ENCODE data around the gene AOC2. TPM values are rescaled to one million over a fixed set of nuclear protein-coding genes. Genes with fewer than 3 reads are reported as not detected.
A peak's percentile ranks its signal among the peaks of the same experiment; 100 is the strongest.

Gene AOC2
- total and polyA plus RNA-seq, 2 of the 13 experiments (the other 11 are each of a cell fraction or from before 2014, with no cell fraction given) = 1.2 to 3.3 TPM

DNA sequence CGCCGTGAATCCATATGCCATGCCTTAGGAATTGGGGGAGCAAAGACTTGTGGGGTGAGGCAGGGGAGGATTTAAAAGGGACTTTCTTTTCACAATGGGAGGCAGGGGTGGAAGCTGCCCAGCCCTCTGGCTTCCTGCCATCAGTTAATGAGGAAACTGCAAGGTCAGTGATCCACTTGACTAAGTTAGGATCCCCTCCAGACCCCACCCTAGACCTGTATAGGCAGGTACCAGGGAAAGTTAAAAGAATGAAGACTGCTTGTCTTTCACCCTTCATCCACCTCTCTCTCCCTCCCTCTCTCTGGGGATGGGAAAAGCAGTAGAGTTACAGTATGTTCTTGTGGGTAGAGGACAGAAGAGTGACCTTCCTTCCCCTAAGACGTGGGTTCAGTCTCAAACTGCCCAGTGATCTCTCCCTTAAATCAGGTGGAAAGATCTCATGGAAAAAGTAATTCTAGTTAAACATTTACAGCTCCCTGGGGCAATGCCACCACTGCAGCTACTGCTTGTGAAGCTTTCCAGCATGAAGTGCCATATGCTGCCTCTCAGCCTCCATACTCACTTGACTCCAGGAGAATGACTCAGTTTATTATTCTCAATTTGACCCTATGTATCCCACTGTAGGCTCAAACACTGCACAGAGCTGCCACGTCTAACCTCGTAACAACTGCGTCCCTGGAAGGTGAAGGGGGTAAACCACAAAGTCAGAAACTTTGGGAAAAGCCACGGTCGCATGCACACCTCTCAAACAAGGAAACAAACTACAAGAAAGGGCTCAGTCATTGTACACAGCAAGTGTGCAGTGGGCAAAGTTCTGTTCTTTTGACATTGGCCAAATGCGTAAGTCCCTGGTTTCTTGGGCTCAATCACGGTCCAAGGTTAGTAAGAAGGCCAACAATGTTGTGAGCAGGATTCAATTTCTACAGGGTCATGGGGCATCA is 47.0 kb upstream of the AOC2 start (continued):
- no peak for TF ChIP-seq ZNF496 (CRISPR knock-in tag; IDR thresholded peaks at IDR 0.05; ENCODE audit: insufficient replicate concordance)
- TF ChIP-seq, protein P1, sequence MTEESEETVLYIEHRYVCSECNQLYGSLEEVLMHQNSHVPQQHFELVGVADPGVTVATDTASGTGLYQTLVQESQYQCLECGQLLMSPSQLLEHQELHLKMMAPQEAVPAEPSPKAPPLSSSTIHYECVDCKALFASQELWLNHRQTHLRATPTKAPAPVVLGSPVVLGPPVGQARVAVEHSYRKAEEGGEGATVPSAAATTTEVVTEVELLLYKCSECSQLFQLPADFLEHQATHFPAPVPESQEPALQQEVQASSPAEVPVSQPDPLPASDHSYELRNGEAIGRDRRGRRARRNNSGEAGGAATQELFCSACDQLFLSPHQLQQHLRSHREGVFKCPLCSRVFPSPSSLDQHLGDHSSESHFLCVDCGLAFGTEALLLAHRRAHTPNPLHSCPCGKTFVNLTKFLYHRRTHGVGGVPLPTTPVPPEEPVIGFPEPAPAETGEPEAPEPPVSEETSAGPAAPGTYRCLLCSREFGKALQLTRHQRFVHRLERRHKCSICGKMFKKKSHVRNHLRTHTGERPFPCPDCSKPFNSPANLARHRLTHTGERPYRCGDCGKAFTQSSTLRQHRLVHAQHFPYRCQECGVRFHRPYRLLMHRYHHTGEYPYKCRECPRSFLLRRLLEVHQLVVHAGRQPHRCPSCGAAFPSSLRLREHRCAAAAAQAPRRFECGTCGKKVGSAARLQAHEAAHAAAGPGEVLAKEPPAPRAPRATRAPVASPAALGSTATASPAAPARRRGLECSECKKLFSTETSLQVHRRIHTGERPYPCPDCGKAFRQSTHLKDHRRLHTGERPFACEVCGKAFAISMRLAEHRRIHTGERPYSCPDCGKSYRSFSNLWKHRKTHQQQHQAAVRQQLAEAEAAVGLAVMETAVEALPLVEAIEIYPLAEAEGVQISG (CRISPR knock-in tag; IDR thresholded peaks at IDR 0.05) = peak; percentile 32
- TF ChIP-seq, protein P2, sequence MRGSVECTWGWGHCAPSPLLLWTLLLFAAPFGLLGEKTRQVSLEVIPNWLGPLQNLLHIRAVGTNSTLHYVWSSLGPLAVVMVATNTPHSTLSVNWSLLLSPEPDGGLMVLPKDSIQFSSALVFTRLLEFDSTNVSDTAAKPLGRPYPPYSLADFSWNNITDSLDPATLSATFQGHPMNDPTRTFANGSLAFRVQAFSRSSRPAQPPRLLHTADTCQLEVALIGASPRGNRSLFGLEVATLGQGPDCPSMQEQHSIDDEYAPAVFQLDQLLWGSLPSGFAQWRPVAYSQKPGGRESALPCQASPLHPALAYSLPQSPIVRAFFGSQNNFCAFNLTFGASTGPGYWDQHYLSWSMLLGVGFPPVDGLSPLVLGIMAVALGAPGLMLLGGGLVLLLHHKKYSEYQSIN (CRISPR knock-in tag; IDR thresholded peaks at IDR 0.05; ENCODE audit: borderline replicate concordance) = no peak
- TF ChIP-seq SIX1 (CRISPR knock-in tag; IDR thresholded peaks at IDR 0.05; ENCODE audit: borderline replicate concordance) = 0 out of 2 replicates have a peak, but pooled peaks have one; percentile 9
- TF ChIP-seq, protein P3, sequence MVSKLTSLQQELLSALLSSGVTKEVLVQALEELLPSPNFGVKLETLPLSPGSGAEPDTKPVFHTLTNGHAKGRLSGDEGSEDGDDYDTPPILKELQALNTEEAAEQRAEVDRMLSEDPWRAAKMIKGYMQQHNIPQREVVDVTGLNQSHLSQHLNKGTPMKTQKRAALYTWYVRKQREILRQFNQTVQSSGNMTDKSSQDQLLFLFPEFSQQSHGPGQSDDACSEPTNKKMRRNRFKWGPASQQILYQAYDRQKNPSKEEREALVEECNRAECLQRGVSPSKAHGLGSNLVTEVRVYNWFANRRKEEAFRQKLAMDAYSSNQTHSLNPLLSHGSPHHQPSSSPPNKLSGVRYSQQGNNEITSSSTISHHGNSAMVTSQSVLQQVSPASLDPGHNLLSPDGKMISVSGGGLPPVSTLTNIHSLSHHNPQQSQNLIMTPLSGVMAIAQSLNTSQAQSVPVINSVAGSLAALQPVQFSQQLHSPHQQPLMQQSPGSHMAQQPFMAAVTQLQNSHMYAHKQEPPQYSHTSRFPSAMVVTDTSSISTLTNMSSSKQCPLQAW (CRISPR knock-in tag; IDR thresholded peaks at IDR 0.05) = peak; percentile 91
- TF ChIP-seq RFXANK (CRISPR knock-in tag; IDR thresholded peaks at IDR 0.05) = 0 out of 2 replicates have a peak, but pooled peaks have one; percentile 39
- TF ChIP-seq, protein P4, sequence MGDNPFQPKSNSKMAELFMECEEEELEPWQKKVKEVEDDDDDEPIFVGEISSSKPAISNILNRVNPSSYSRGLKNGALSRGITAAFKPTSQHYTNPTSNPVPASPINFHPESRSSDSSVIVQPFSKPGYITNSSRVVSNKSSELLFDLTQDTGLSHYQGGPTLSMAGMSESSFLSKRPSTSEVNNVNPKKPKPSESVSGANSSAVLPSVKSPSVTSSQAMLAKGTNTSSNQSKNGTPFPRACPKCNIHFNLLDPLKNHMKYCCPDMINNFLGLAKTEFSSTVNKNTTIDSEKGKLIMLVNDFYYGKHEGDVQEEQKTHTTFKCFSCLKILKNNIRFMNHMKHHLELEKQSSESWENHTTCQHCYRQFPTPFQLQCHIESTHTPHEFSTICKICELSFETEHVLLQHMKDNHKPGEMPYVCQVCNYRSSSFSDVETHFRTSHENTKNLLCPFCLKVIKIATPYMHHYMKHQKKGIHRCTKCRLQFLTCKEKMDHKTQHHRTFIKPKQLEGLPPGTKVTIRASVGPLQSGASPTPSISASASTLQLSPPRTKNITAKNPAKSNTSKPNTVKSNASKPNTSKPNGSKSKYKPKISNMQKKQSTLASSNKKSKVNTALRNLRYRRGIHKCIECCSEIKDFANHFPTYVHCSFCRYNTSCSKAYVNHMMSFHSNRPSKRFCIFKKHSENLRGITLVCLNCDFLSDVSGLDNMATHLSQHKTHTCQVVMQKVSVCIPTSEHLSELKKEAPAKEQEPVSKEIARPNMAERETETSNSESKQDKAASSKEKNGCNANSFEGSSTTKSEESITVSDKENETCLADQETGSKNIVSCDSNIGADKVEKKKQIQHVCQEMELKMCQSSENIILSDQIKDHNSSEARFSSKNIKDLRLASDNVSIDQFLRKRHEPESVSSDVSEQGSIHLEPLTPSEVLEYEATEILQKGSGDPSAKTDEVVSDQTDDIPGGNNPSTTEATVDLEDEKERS (CRISPR knock-in tag; IDR thresholded peaks at IDR 0.05) = no peak
- no peak for TF ChIP-seq CREM (IDR thresholded peaks at IDR 0.05)
- no peak for TF ChIP-seq CREM (CRISPR knock-in tag; IDR thresholded peaks at IDR 0.05)
- no peak for TF ChIP-seq ZNF841 (CRISPR knock-in tag; IDR thresholded peaks at IDR 0.05; ENCODE audit: borderline replicate concordance)
- TF ChIP-seq CCDC6 (CRISPR knock-in tag; IDR thresholded peaks at IDR 0.05) = peak; percentile 48; the same call in 1 of the 2 replicates
- TF ChIP-seq FOXJ3 (CRISPR knock-in tag; IDR thresholded peaks at IDR 0.05; ENCODE audit: borderline replicate concordance) = no peak
- TF ChIP-seq KLF9 (CRISPR knock-in tag; IDR thresholded peaks at IDR 0.05; ENCODE audit: low read depth) = peak; percentile 77; the same call in 1 of the 2 replicates
- 0 out of 2 replicates have a peak, but pooled peaks have one; percentile 45 for TF ChIP-seq ZNF878 (CRISPR knock-in tag; IDR thresholded peaks at IDR 0.05)
- peak; percentile 51; the same call in 1 of the 2 replicates for TF ChIP-seq RXRB (CRISPR knock-in tag; IDR thresholded peaks at IDR 0.05; ENCODE audit: borderline replicate concordance)
- no peak for TF ChIP-seq ZNF264 (CRISPR knock-in tag; IDR thresholded peaks at IDR 0.05)
- TF ChIP-seq RELA (CRISPR knock-in tag; IDR thresholded peaks at IDR 0.05) = no peak
- no peak for TF ChIP-seq HOXA9 (CRISPR knock-in tag; IDR thresholded peaks at IDR 0.05; ENCODE audit: borderline replicate concordance)
- no peak for TF ChIP-seq RBM22 (optimal IDR thresholded peaks at IDR 0.05; ENCODE audit: low read length)
- TF ChIP-seq SKI (IDR thresholded peaks at IDR 0.05; ENCODE audit: partially characterized antibody) = no peak

Measured in HepG2 (cell line).